Choroid plexus epithelial cell (primary cell): Measurements from ENCODE around the gene NSRP1.

Source experiments
- DNase-seq: peaks from one replicate; pipeline ENCODE4 v3.0.0-alpha.2; 2010; ENCODE audit warnings: low read depth
- H3K4me3 ChIP-seq: 2 replicates; pipeline ENCODE4 v1.5.1; 2011; ENCODE audit warnings: low read depth, mild to moderate bottlenecking, control low read depth, low read length, moderate library complexity
- TF ChIP-seq, protein P1 (sequence below): conservative IDR thresholded peaks from 2 replicates; pipeline ENCODE4 v1.5.1; 2011; ENCODE audit warnings: low read depth, mild to moderate bottlenecking, control low read depth, inconsistent platforms, low read length, moderate library complexity

NSRP1 gene

DNA sequence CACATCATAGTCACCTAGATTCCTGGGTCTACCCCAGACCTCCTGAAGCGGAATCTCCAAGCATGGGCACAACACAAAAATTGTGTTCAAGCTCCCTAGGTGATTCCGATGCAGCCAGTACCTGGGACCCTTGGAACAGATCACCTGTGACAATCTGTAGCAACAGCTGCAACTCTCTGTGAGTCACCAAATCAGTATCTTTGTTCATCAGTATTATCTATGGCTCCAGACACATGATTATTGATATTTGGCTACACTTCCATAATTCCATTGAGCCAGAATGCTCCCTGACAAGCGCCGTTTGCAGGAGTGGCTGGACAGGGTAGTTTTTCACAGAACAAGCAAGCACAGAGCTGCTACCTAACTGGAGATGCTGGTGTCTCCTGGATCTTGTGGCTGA is 102.7 kb downstream of the NSRP1 start:
- no peak for DNase-seq
- no peak overlapping the region for H3K4me3 ChIP-seq
- TF ChIP-seq, protein P1, sequence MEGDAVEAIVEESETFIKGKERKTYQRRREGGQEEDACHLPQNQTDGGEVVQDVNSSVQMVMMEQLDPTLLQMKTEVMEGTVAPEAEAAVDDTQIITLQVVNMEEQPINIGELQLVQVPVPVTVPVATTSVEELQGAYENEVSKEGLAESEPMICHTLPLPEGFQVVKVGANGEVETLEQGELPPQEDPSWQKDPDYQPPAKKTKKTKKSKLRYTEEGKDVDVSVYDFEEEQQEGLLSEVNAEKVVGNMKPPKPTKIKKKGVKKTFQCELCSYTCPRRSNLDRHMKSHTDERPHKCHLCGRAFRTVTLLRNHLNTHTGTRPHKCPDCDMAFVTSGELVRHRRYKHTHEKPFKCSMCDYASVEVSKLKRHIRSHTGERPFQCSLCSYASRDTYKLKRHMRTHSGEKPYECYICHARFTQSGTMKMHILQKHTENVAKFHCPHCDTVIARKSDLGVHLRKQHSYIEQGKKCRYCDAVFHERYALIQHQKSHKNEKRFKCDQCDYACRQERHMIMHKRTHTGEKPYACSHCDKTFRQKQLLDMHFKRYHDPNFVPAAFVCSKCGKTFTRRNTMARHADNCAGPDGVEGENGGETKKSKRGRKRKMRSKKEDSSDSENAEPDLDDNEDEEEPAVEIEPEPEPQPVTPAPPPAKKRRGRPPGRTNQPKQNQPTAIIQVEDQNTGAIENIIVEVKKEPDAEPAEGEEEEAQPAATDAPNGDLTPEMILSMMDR: no peak

GRCh38 chr17:30219833-30220232 is 103.2 kb downstream of the NSRP1 start:
- no peak overlapping the region for H3K4me3 ChIP-seq
- DNase-seq: no peak
- TF ChIP-seq, protein P1: no peak

DNA sequence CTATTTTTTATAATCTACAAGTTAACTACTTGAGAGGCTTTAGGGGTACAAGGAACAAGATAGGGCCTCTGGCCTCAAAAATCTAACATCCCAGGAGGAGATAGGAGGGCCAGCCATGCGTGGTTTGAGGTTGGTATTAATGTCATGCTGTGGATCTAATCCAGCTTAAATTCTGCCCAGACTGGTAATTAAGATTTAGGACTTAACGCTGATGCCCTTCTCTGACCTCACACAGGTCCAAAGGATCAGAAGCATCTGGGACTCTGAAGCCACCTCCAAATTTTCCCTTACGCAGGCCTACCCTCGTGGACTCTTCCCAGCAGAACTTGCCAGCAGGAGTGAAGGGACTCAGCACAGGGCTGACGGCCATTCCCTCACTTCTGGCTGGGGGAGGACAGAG is 103.8 kb downstream of the NSRP1 start:
- TF ChIP-seq, protein P1: no peak
- no peak for DNase-seq
- H3K4me3 ChIP-seq: no peak overlapping the region

DNA sequence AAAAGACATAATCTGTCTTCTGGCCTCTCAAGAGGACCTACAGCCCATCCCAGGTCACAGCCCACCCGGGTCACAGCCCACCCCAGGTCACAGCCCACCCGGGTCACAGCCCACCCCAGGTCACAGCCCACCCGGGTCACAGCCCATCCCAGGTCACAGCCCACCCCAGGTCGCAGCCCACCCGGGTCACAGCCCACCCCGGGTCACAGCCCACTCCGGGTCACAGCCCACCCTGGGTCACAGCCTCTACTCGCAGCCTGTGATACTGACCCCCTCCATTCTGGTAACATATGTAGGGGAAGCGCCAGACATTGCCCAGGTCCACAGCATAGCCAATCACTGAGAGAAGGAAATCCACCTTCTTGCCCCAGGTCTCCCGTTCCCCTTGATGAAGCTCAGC is 104.7 kb downstream of the NSRP1 start:
- no peak overlapping the region for H3K4me3 ChIP-seq
- TF ChIP-seq, protein P1: no peak
- DNase-seq: no peak

DNA sequence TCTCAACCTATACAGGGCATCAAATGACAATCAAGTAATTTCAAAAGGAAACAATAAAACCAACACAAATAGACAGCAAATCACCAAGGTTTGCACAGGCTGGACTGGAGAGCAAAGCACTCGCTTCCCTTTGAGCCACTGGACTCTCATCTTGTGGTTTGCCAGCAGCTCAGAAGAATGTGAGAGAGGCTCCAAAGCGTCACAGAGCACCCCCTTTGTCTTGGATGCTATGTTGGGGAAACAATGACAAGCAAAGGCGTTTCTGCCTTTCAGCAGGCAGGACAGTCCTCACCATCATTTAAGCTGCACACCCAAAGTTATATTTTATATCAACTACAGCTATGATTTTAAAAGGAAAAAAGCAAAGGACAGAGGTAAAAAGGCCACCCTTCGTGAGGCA is 105.6 kb downstream of the NSRP1 start:
- H3K4me3 ChIP-seq: no peak overlapping the region
- TF ChIP-seq, protein P1: no peak
- no peak for DNase-seq

GRCh38 chr17:30222721-30223175 is 106.1 kb downstream of the NSRP1 start:
- DNase-seq: no peak
- H3K4me3 ChIP-seq: no peak overlapping the region

GRCh38 chr17:30224419-30224960 is 107.9 kb downstream of the NSRP1 start:
- TF ChIP-seq, protein P1: no peak
- no peak overlapping the region for H3K4me3 ChIP-seq
- DNase-seq: no peak

More at GRCh38 chr17:30222721-30223175, 106.1 kb downstream of the NSRP1 start:
- TF ChIP-seq, protein P1: no peak
